IMR-90 (cell line): Measurements from ENCODE around the gene ZCWPW1.

Source experiments
- CHD1 ChIP-seq: IDR thresholded peaks from 2 replicates; pipeline ENCODE4 v1.6.1; 2012; ENCODE audit warnings: low read depth, low read length, improper control_type of control experiment
- CTCF ChIP-seq: conservative IDR thresholded peaks from 2 replicates; pipeline ENCODE4 v1.5.1; 2012; ENCODE audit warnings: mild to moderate bottlenecking, low read depth, low read length, improper control_type of control experiment
- FOS ChIP-seq: fragments of 150-350 bp; IDR thresholded peaks from 2 replicates; pipeline ENCODE4 v1.6.1; 2016; ENCODE audit warnings: low read depth, low read length
- MAZ ChIP-seq: IDR thresholded peaks from 2 replicates; pipeline ENCODE4 v1.6.1; 2012; ENCODE audit warnings: low read depth, mild to moderate bottlenecking, low read length, improper control_type of control experiment, moderate library complexity, borderline replicate concordance
- POLR2A ChIP-seq: IDR thresholded peaks from 2 replicates; pipeline ENCODE4 v1.6.1; 2012; ENCODE audit warnings: mild to moderate bottlenecking, low read depth, low read length
- RFX5 ChIP-seq: IDR thresholded peaks from 2 replicates; pipeline ENCODE4 v1.8.0; 2012; ENCODE audit warnings: low read depth, mild to moderate bottlenecking, low read length, moderate library complexity
- SMC3 ChIP-seq: fragments of 150-350 bp; IDR thresholded peaks from 2 replicates; pipeline ENCODE4 v1.6.1; 2016; ENCODE audit warnings: low read depth, mild to moderate bottlenecking, antibody characterized with exemption, low read length, moderate library complexity

- TF ChIP-seq CTCF (no peak), SMC3 (no peak), FOS (no peak), CHD1 (no peak), POLR2A (no peak), RFX5 (no peak), MAZ (no peak)
These were observed 35.1 kb downstream of the ZCWPW1 start for GRCh38 chr7:100393233-100393905.
